Activated naive CD8-positive, alpha-beta T cell treated with anti-CD3 and anti-CD28 coated beads for 36 hours (primary cell): ENCODE measurements around the gene MDH2. TPM values are rescaled to one million over a fixed set of nuclear protein-coding genes. Genes with fewer than 3 reads are reported as not detected.
"Not testable (repeated sequence)": the region's sequence is repeated elsewhere in the genome, so short reads cannot be mapped to it uniquely, and the experiment has no call there.

Source experiments
- DNase-seq: peaks from one replicate; pipeline ENCODE4 v3.0.0; 2021
- H3K27ac Mint-ChIP-seq: one replicate; pipeline ENCODE4 v1.8.0; 2022; ENCODE audit warnings: mild to moderate bottlenecking, moderate library complexity, mixed read lengths
- H3K27me3 Mint-ChIP-seq: one replicate; pipeline ENCODE4 v1.8.0; 2022; ENCODE audit warnings: mild to moderate bottlenecking, mixed read lengths
- H3K36me3 Mint-ChIP-seq: one replicate; pipeline ENCODE4 v1.8.0; 2021; ENCODE audit warnings: mild to moderate bottlenecking, mixed read lengths
- H3K4me1 Mint-ChIP-seq: one replicate; pipeline ENCODE4 v1.8.0; 2021; ENCODE audit warnings: mixed read lengths
- H3K4me3 Mint-ChIP-seq: one replicate; pipeline ENCODE4 v1.8.0; 2022; ENCODE audit warnings: mild to moderate bottlenecking, moderate library complexity, mixed read lengths
- H3K9me3 Mint-ChIP-seq: one replicate; pipeline ENCODE4 v1.8.0; 2022; ENCODE audit warnings: mixed read lengths
- total RNA-seq, 2 experiments: library from RNA; stranded (reverse); gene quantifications; one replicate each; pipeline ENCODE4 v1.2.3, GENCODE V29; 2021

The MDH2 gene
- total RNA-seq, 2 experiments from 2014 or later = 304 to 310 TPM

- not testable (repeated sequence) for H3K27me3 Mint-ChIP-seq, H3K36me3 Mint-ChIP-seq, H3K4me3 Mint-ChIP-seq, H3K4me1 Mint-ChIP-seq, H3K9me3 Mint-ChIP-seq, H3K27ac Mint-ChIP-seq, DNase-seq
These were observed 55.9 kb downstream of the MDH2 start for GRCh38 chr7:76103788-76104187.

- H3K27me3 Mint-ChIP-seq, H3K27ac Mint-ChIP-seq, H3K4me3 Mint-ChIP-seq, DNase-seq, H3K9me3 Mint-ChIP-seq, H3K36me3 Mint-ChIP-seq, H3K4me1 Mint-ChIP-seq: not testable (repeated sequence)
These were observed 58.2 kb downstream of the MDH2 start for GRCh38 chr7:76106130-76106529.

GRCh38 chr7:76106893-76107292 is 59.0 kb downstream of the MDH2 start:
- peaks cover 4% of the 10 kb centered on the region for H3K4me1 Mint-ChIP-seq
- H3K4me3 Mint-ChIP-seq = no peak overlapping the region
- no peaks in the 10 kb centered on the region for H3K27me3 Mint-ChIP-seq
- H3K36me3 Mint-ChIP-seq = no peaks in the 10 kb centered on the region
- no peak overlapping the region for H3K27ac Mint-ChIP-seq
- no peaks in the 10 kb centered on the region for H3K9me3 Mint-ChIP-seq
- DNase-seq = no peak

GRCh38 chr7:76108540-76109233 is 60.8 kb downstream of the MDH2 start:
- Mint-ChIP-seq H3K4me3 (no peak overlapping the region), H3K4me1 (no peaks in the 10 kb centered on the region), H3K9me3 (no peaks in the 10 kb centered on the region), H3K27me3 (no peaks in the 10 kb centered on the region), H3K36me3 (no peaks in the 10 kb centered on the region), H3K27ac (no peak overlapping the region)
- DNase-seq = no peak

DNA sequence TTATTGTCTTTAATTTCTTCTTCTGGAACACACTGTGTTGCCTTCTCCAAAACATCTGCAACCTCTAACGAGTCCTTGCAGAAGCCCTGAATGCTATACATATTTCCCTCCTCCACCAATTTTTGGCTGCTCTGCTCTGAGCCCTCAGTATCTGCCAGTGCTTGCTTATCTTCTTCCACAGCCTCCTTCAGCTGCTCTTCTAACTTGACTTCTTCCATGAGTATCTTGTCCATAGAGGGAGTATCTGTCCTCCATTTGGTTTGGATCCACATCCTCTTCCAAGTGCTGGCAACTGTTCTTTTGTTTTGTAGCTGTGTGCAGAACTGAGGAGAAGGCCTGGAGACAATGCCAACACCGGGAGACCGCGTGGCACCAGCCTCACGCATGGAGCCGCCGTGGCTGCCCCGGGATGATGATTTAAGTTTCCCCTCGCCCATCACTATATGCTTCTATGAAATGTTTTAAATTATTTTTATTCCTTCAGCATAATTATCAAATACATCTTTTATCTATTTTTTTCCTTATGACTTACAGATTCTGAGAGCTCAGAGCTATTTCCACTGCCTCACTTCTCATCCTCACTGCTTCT is 65.2 kb downstream of the MDH2 start:
- not testable (repeated sequence) for H3K4me3 Mint-ChIP-seq, H3K36me3 Mint-ChIP-seq, H3K9me3 Mint-ChIP-seq, H3K27me3 Mint-ChIP-seq, H3K4me1 Mint-ChIP-seq, H3K27ac Mint-ChIP-seq, DNase-seq

DNA sequence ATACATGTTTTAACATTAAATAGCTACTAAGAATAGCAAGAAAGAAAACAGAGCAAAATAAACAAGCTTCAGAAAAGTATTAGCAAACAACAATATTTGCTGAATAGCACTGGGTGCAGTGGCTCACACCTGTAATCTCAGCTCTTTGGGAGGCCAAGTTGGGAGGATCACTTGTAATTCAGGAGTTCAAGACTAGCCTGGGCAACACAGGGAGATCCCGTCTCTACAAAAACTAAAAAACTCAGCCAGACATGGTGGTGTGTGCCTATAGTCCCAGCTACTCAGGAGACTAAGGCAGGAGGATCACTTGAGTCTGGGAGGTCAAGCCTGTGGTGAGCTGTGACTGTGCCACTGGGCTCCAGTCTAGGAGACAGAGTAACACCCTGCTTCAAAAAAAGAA is 66.8 kb downstream of the MDH2 start:
- H3K36me3 Mint-ChIP-seq, H3K9me3 Mint-ChIP-seq, H3K27me3 Mint-ChIP-seq, H3K4me1 Mint-ChIP-seq, H3K27ac Mint-ChIP-seq, DNase-seq, H3K4me3 Mint-ChIP-seq: not testable (repeated sequence)

Other genes starting within 250 kb of the MDH2 start
- not detected for gene CCL24, start 234.3 kb upstream of the MDH2 start, total RNA-seq
- gene RHBDD2, start 169.1 kb upstream of the MDH2 start, total RNA-seq = 10 to 100 TPM; 28.0 to 29.6 TPM
- gene POR, start 133.0 kb upstream of the MDH2 start, total RNA-seq = 10 to 100 TPM; 35.4 to 41.3 TPM
- gene TMEM120A, start 53.5 kb upstream of the MDH2 start, total RNA-seq = 10 to 100 TPM; 19.6 to 22.1 TPM
- 10 to 100 TPM; 28.2 to 30.4 TPM for gene STYXL1, start 106 bp upstream of the MDH2 start, total RNA-seq
- gene SRRM3, start 153.8 kb downstream of the MDH2 start, total RNA-seq = not detected